ENCODE measurements around the gene EARS2. TPM values are rescaled to one million over a fixed set of nuclear protein-coding genes. Genes with fewer than 3 reads are reported as not detected.

Gene EARS2
- total RNA-seq, 1 experiment from 2014 or later, result 32.4 TPM

GRCh38 chr16:23499801-23500200 lies 57.3 kb downstream of the EARS2 start:
- Histone ChIP-seq H3K4me3 (ENCODE audit: low read depth, low read length) (no peak overlapping the region), H3K4me1 (peaks cover 23% of the 10 kb centered on the region), H3K36me3 (ENCODE audit: control insufficient read depth, insufficient read depth, low read length) (peaks cover 1% of the 10 kb centered on the region), H3K9me3 (no peaks in the 10 kb centered on the region), H3K27me3 (replicated peaks; ENCODE audit: control insufficient read depth, insufficient read depth, low read length) (no peaks in the 10 kb centered on the region)
- no peak for TF ChIP-seq CTCF (IDR thresholded peaks at IDR 0.05; ENCODE audit: insufficient read depth in 1 of 2, low read depth in 1 of 2, low read length in 1 of 2, severe bottlenecking in 1 of 2, unreplicated experiment in 1 of 2)
- Mint-ChIP-seq H3K9me3 (ENCODE audit: unreplicated experiment) (no peaks in the 10 kb centered on the region), H3K4me1 (ENCODE audit: low read depth, unreplicated experiment) (peaks cover 10% of the 10 kb centered on the region), H3K4me3 (ENCODE audit: unreplicated experiment) (no peak overlapping the region), H3K36me3 (ENCODE audit: insufficient read depth, unreplicated experiment) (peaks cover 48% of the 10 kb centered on the region), H3K27ac (ENCODE audit: unreplicated experiment) (peak overlapping the region; percentile 39), H3K27me3 (ENCODE audit: insufficient read depth, unreplicated experiment) (no peaks in the 10 kb centered on the region)
- no TSS peak for BruUV-seq (replicated peaks)
- ChIA-PET POLR2A (interaction anchor here (0.5 kb wide), 1 partner anchor 50 kb away, joined by 11 read pairs; no protein-coding TSS in a partner anchor), CTCF (no interaction called here)
- DNase-seq, result no peak
- intact Hi-C loops (cut with micrococcal nuclease; ENCODE audit: unreplicated experiment), result loop anchor here (5.0 kb wide), 1 partner anchor 58 kb away; the partner anchor contains the start of genes EARS2 and UBFD1

GRCh38 chr16:23498863-23499262 lies 58.3 kb downstream of the EARS2 start:
- ChIA-PET CTCF (no interaction called here), POLR2A (no interaction called here)
- H3K4me3 Mint-ChIP-seq (ENCODE audit: unreplicated experiment), result no peak overlapping the region
- Histone ChIP-seq H3K9me3 (no peaks in the 10 kb centered on the region), H3K36me3 (ENCODE audit: control insufficient read depth, insufficient read depth, low read length) (peaks cover 1% of the 10 kb centered on the region), H3K4me3 (ENCODE audit: low read depth, low read length) (no peak overlapping the region), H3K27me3 (replicated peaks; ENCODE audit: control insufficient read depth, insufficient read depth, low read length) (no peaks in the 10 kb centered on the region), H3K4me1 (peaks cover 14% of the 10 kb centered on the region)
- peaks cover 58% of the 10 kb centered on the region for H3K36me3 Mint-ChIP-seq (ENCODE audit: insufficient read depth, unreplicated experiment)
- no peak overlapping the region for H3K27ac Mint-ChIP-seq (ENCODE audit: unreplicated experiment)
- peaks cover 10% of the 10 kb centered on the region for H3K4me1 Mint-ChIP-seq (ENCODE audit: low read depth, unreplicated experiment)
- no peaks in the 10 kb centered on the region for H3K9me3 Mint-ChIP-seq (ENCODE audit: unreplicated experiment)
- DNase-seq, result no peak
- H3K27me3 Mint-ChIP-seq (ENCODE audit: insufficient read depth, unreplicated experiment), result no peaks in the 10 kb centered on the region
- intact Hi-C loops (cut with micrococcal nuclease; ENCODE audit: unreplicated experiment), result no loop called here
- no peak for TF ChIP-seq CTCF (IDR thresholded peaks at IDR 0.05; ENCODE audit: insufficient read depth in 1 of 2, low read depth in 1 of 2, low read length in 1 of 2, severe bottlenecking in 1 of 2, unreplicated experiment in 1 of 2)
- BruUV-seq (replicated peaks), result no TSS peak

GRCh38 chr16:23497543-23497868 lies 59.6 kb downstream of the EARS2 start:
- Histone ChIP-seq H3K36me3 (ENCODE audit: control insufficient read depth, insufficient read depth, low read length) (peaks cover 3% of the 10 kb centered on the region), H3K27me3 (replicated peaks; ENCODE audit: control insufficient read depth, insufficient read depth, low read length) (no peaks in the 10 kb centered on the region), H3K4me1 (peaks cover 11% of the 10 kb centered on the region; the same call in 1 of the 2 replicates), H3K4me3 (ENCODE audit: low read depth, low read length) (peak overlapping the region; percentile 31), H3K9me3 (no peaks in the 10 kb centered on the region)
- TF ChIP-seq CTCF (IDR thresholded peaks at IDR 0.05; ENCODE audit: insufficient read depth in 1 of 2, low read depth in 1 of 2, low read length in 1 of 2, severe bottlenecking in 1 of 2, unreplicated experiment in 1 of 2), result no peak
- CTCF ChIA-PET, result no interaction called here
- POLR2A ChIA-PET, result interaction anchor here (0.9 to 1.7 kb wide), 2 partner anchors 8 to 13 kb away, joined by 5 to 13 read pairs; partner anchors contain the start of gene GGA2
- intact Hi-C loops (cut with micrococcal nuclease; ENCODE audit: unreplicated experiment), result no loop called here
- H3K27me3 Mint-ChIP-seq (ENCODE audit: insufficient read depth, unreplicated experiment), result no peaks in the 10 kb centered on the region
- peak overlapping the region; percentile 68 for H3K4me3 Mint-ChIP-seq (ENCODE audit: unreplicated experiment)
- peaks cover 59% of the 10 kb centered on the region for H3K36me3 Mint-ChIP-seq (ENCODE audit: insufficient read depth, unreplicated experiment)
- DNase-seq, result no peak
- TSS peak; percentile 100 for BruUV-seq (replicated peaks)
- H3K4me1 Mint-ChIP-seq (ENCODE audit: low read depth, unreplicated experiment), result peaks cover 10% of the 10 kb centered on the region
- no peaks in the 10 kb centered on the region for H3K9me3 Mint-ChIP-seq (ENCODE audit: unreplicated experiment)
- peak overlapping the region; percentile 92 for H3K27ac Mint-ChIP-seq (ENCODE audit: unreplicated experiment)

All from Caco-2 (cell line).